Neural cell (in vitro differentiated cells): ENCODE results near the gene C6orf132. TPM values are rescaled to one million over a fixed set of nuclear protein-coding genes. Genes with fewer than 3 reads are reported as not detected.

Source experiments
- H2AFZ ChIP-seq: fragments of 200-600, 300-800 bp; sonication (generic), shearing (Covaris generic); 2 replicates; pipeline ENCODE4 v1.6.0; 2014; ENCODE audit warnings: low read depth, mild to moderate bottlenecking, antibody characterized with exemption, low read length, moderate library complexity
- H3F3A ChIP-seq: fragments of 200-600 bp; shearing (Covaris generic); 2 replicates; pipeline ENCODE4 v1.6.1; 2016; ENCODE audit warnings: mild to moderate bottlenecking, moderate library complexity, mixed read lengths, antibody characterized with exemption, low read length; ENCODE audit not compliant: insufficient read depth, poor library complexity, severe bottlenecking
- H3K27ac ChIP-seq: fragments of 200-600, 300-800 bp; sonication (generic), shearing (Covaris generic); 2 replicates; pipeline ENCODE4 v1.5.1; 2014; ENCODE audit warnings: mild to moderate bottlenecking, low read length, moderate library complexity
- H3K27me3 ChIP-seq: fragments of 300-800, 200-600 bp; sonication (generic), shearing (Covaris generic); 2 replicates; pipeline ENCODE4 v1.6.0; 2014; ENCODE audit warnings: mild to moderate bottlenecking, low read depth, low read length, moderate library complexity; ENCODE audit not compliant: insufficient read depth
- H3K36me3 ChIP-seq: fragments of 300-800, 200-600 bp; sonication (generic), shearing (Covaris generic); 2 replicates; pipeline ENCODE4 v1.5.1; 2014; ENCODE audit warnings: mild to moderate bottlenecking, antibody characterized with exemption, low read length, moderate library complexity; ENCODE audit not compliant: insufficient read depth
- H3K4me2 ChIP-seq: fragments of 300-800, 200-600 bp; sonication (generic), shearing (Covaris generic); 2 replicates; pipeline ENCODE4 v1.6.0; 2014; ENCODE audit warnings: mild to moderate bottlenecking, low read length
- H3K4me3 ChIP-seq: fragments of 300-800, 200-600 bp; sonication (generic), shearing (Covaris generic); 2 replicates; pipeline ENCODE4 v1.5.1; 2014; ENCODE audit warnings: mild to moderate bottlenecking, low read length, moderate library complexity
- H3K79me2 ChIP-seq: fragments of 200-600 bp; shearing (Covaris generic); replicated peaks from 2 replicates; pipeline ENCODE4 v1.6.0; 2014; ENCODE audit warnings: mild to moderate bottlenecking, low read length, moderate library complexity; ENCODE audit not compliant: insufficient read depth
- H3K9ac ChIP-seq: fragments of 300-800, 200-600 bp; sonication (generic), shearing (Covaris generic); 2 replicates; pipeline ENCODE4 v1.6.1; 2016; ENCODE audit warnings: mild to moderate bottlenecking, low read length, mixed read lengths
- H3K9me2 ChIP-seq: fragments of 200-600 bp; shearing (Covaris generic); 2 replicates; pipeline ENCODE4 v1.6.1; 2016; ENCODE audit warnings: mild to moderate bottlenecking, low read length, mixed read lengths; ENCODE audit not compliant: insufficient read depth
- H3K9me3 ChIP-seq: fragments of 200-600, 300-800 bp; sonication (generic), shearing (Covaris generic); 2 replicates; pipeline ENCODE4 v1.6.1; 2016; ENCODE audit warnings: mild to moderate bottlenecking, mixed run types, low read length, moderate library complexity, mixed read lengths
- H4K20me1 ChIP-seq: fragments of 200-600 bp; shearing (Covaris generic); 2 replicates; pipeline ENCODE4 v1.6.1; 2016; ENCODE audit warnings: mild to moderate bottlenecking, mixed run types; ENCODE audit not compliant: insufficient read depth
- CTCF ChIP-seq: fragments of 450-650 bp; IDR thresholded peaks from 2 replicates; pipeline ENCODE4 v1.5.1; 2014; ENCODE audit warnings: antibody characterized with exemption, mild to moderate bottlenecking, moderate library complexity; ENCODE audit not compliant: poor library complexity, severe bottlenecking
- EP300 ChIP-seq: fragments of 450-650 bp; conservative IDR thresholded peaks from 2 replicates; pipeline ENCODE4 v1.6.1; 2014; ENCODE audit warnings: antibody characterized with exemption, mild to moderate bottlenecking, moderate library complexity; ENCODE audit not compliant: poor library complexity, severe bottlenecking
- EZH2 ChIP-seq: fragments of 200-600, 300-800 bp; shearing (Covaris generic), sonication (generic); IDR thresholded peaks from 2 replicates; pipeline ENCODE4 v1.6.1; 2014; ENCODE audit warnings: antibody characterized with exemption, low read length, borderline replicate concordance, mild to moderate bottlenecking; ENCODE audit not compliant: insufficient read depth, poor library complexity, severe bottlenecking
- MXI1 ChIP-seq: fragments of 450-650 bp; conservative IDR thresholded peaks from 2 replicates; pipeline ENCODE4 v1.6.1; 2014; ENCODE audit warnings: antibody characterized with exemption, mild to moderate bottlenecking; ENCODE audit not compliant: poor library complexity, severe bottlenecking
- POLR2AphosphoS5 ChIP-seq: IDR thresholded peaks from 2 replicates; pipeline ENCODE4 v1.6.1; 2012
- RAD21 ChIP-seq: fragments of 450-650 bp; conservative IDR thresholded peaks from 2 replicates; pipeline ENCODE4 v1.6.1; 2014; ENCODE audit warnings: antibody characterized with exemption, mild to moderate bottlenecking, moderate library complexity
- REST ChIP-seq: IDR thresholded peaks from 2 replicates; pipeline ENCODE4 v1.6.1; 2012; ENCODE audit warnings: borderline replicate concordance
- SMC3 ChIP-seq: fragments of 450-650 bp; conservative IDR thresholded peaks from 2 replicates; pipeline ENCODE4 v1.6.1; 2014; ENCODE audit warnings: antibody characterized with exemption, mild to moderate bottlenecking, moderate library complexity; ENCODE audit not compliant: poor library complexity
- TAF1 ChIP-seq: IDR thresholded peaks from 2 replicates; pipeline ENCODE4 v1.6.1; 2012; ENCODE audit warnings: low read depth
- polyA plus RNA-seq: library from polyadenylated mRNA; depleted of rRNA; stranded (reverse); fragments of >200 nt; gene quantifications from 2 replicates; pipeline ENCODE4 v1.2.3, GENCODE V29; 2014

C6orf132 gene
- polyA plus RNA-seq, 1 donor from 2014 or later = not detected

GRCh38 chr6:42120895-42121865 lies 21.2 kb downstream of the C6orf132 start:
- no peaks in the 10 kb centered on the region for H3F3A ChIP-seq
- H3K27ac ChIP-seq = no peak overlapping the region
- no peak overlapping the region for H3K4me2 ChIP-seq
- no peak overlapping the region for H3K9ac ChIP-seq
- no peak for TF ChIP-seq RAD21
- TF ChIP-seq EP300 = no peak
- TF ChIP-seq TAF1 = no peak
- TF ChIP-seq REST = no peak
- no peak for TF ChIP-seq POLR2AphosphoS5
- TF ChIP-seq EZH2 = no peak
- no peak for TF ChIP-seq SMC3
- TF ChIP-seq CTCF = no peak
- no peak for TF ChIP-seq MXI1
- no peaks in the 10 kb centered on the region for H3K27me3 ChIP-seq
- H4K20me1 ChIP-seq = no peaks in the 10 kb centered on the region
- no peaks in the 10 kb centered on the region for H3K9me3 ChIP-seq
- no peaks in the 10 kb centered on the region for H3K9me2 ChIP-seq
- H3K36me3 ChIP-seq = no peaks in the 10 kb centered on the region
- no peak overlapping the region for H2AFZ ChIP-seq
- no peaks in the 10 kb centered on the region for H3K79me2 ChIP-seq
- H3K4me3 ChIP-seq = no peak overlapping the region

GRCh38 chr6:42118162-42119001 lies 24.0 kb downstream of the C6orf132 start:
- Histone ChIP-seq H3F3A (no peaks in the 10 kb centered on the region), H3K27ac (no peak overlapping the region), H3K4me2 (no peak overlapping the region), H3K9me3 (no peaks in the 10 kb centered on the region), H3K27me3 (no peaks in the 10 kb centered on the region), H3K36me3 (no peaks in the 10 kb centered on the region), H3K4me3 (no peak overlapping the region), H3K9ac (no peak overlapping the region), H3K79me2 (no peaks in the 10 kb centered on the region), H3K9me2 (no peaks in the 10 kb centered on the region), H2AFZ (no peak overlapping the region), H4K20me1 (no peaks in the 10 kb centered on the region)
- TF ChIP-seq RAD21 = no peak
- no peak for TF ChIP-seq SMC3
- no peak for TF ChIP-seq POLR2AphosphoS5
- TF ChIP-seq CTCF = no peak
- TF ChIP-seq TAF1 = no peak
- no peak for TF ChIP-seq MXI1
- no peak for TF ChIP-seq EP300
- no peak for TF ChIP-seq REST
- TF ChIP-seq EZH2 = no peak
